ENCODE results near the gene UNC5A. TPM values are rescaled to one million over a fixed set of nuclear protein-coding genes. Genes with fewer than 3 reads are reported as not detected.

Gene UNC5A
- total RNA-seq, 1 donor from 2014 or later = not detected

GRCh38 chr5:176822041-176822792, 11.9 kb downstream of the UNC5A start:
- no peak for DNase-seq (ENCODE audit: extremely low spot score, unreplicated experiment)
- H3K27me3 Mint-ChIP-seq (ENCODE audit: unreplicated experiment) = peaks cover 46% of the 10 kb centered on the region
- H3K36me3 Mint-ChIP-seq (ENCODE audit: unreplicated experiment) = no peaks in the 10 kb centered on the region
- TF ChIP-seq, protein P1, sequence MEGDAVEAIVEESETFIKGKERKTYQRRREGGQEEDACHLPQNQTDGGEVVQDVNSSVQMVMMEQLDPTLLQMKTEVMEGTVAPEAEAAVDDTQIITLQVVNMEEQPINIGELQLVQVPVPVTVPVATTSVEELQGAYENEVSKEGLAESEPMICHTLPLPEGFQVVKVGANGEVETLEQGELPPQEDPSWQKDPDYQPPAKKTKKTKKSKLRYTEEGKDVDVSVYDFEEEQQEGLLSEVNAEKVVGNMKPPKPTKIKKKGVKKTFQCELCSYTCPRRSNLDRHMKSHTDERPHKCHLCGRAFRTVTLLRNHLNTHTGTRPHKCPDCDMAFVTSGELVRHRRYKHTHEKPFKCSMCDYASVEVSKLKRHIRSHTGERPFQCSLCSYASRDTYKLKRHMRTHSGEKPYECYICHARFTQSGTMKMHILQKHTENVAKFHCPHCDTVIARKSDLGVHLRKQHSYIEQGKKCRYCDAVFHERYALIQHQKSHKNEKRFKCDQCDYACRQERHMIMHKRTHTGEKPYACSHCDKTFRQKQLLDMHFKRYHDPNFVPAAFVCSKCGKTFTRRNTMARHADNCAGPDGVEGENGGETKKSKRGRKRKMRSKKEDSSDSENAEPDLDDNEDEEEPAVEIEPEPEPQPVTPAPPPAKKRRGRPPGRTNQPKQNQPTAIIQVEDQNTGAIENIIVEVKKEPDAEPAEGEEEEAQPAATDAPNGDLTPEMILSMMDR (IDR thresholded peaks at IDR 0.05) = no peak
- H3K4me3 Mint-ChIP-seq (ENCODE audit: unreplicated experiment) = no peak overlapping the region
- H3K4me1 Mint-ChIP-seq (ENCODE audit: unreplicated experiment) = peaks cover 1% of the 10 kb centered on the region
- no peak overlapping the region for H3K27ac Mint-ChIP-seq (ENCODE audit: unreplicated experiment)
- no peaks in the 10 kb centered on the region for H3K9me3 Mint-ChIP-seq (ENCODE audit: unreplicated experiment)

DNA sequence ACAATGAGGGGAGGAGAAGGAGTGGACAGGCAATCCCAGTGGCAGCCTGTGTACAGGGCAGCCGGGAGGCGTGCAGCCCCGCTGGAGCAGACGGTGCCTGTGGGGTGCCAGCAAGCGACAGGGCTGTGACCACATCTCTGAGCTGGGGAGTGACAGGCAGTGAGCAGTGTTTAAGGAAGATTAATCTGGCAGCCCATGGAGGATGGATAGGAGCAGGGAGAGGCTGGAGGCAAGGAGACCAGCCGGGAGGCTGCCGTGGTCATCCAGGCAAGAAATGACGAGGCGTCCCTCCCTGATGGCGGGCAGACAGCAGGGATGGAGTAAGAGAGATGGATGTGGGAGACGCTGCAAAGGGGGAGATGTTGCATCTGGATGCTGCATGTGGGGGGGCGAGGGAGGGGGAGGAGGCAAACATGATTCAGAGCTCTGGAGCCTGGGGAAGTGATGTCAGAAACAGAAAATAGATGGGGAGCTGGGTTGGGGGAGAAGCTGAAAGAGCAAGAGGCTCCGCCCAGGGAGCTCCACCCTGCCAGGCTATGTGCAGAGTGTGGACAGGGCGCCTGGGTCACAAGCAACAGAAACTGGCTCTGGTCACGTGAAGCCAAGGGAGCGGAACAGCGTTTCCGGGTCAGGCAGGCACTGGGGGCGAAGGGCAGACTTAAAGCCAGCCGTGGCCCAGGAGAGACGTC, 12.6 kb downstream of the UNC5A start:
- H3K4me3 Mint-ChIP-seq (ENCODE audit: unreplicated experiment) = no peak overlapping the region
- peaks cover 1% of the 10 kb centered on the region for H3K4me1 Mint-ChIP-seq (ENCODE audit: unreplicated experiment)
- no peak for DNase-seq (ENCODE audit: extremely low spot score, unreplicated experiment)
- H3K27ac Mint-ChIP-seq (ENCODE audit: unreplicated experiment) = no peak overlapping the region
- peaks cover 46% of the 10 kb centered on the region for H3K27me3 Mint-ChIP-seq (ENCODE audit: unreplicated experiment)
- TF ChIP-seq, protein P1 (IDR thresholded peaks at IDR 0.05) = no peak
- no peaks in the 10 kb centered on the region for H3K36me3 Mint-ChIP-seq (ENCODE audit: unreplicated experiment)
- no peaks in the 10 kb centered on the region for H3K9me3 Mint-ChIP-seq (ENCODE audit: unreplicated experiment)

DNA sequence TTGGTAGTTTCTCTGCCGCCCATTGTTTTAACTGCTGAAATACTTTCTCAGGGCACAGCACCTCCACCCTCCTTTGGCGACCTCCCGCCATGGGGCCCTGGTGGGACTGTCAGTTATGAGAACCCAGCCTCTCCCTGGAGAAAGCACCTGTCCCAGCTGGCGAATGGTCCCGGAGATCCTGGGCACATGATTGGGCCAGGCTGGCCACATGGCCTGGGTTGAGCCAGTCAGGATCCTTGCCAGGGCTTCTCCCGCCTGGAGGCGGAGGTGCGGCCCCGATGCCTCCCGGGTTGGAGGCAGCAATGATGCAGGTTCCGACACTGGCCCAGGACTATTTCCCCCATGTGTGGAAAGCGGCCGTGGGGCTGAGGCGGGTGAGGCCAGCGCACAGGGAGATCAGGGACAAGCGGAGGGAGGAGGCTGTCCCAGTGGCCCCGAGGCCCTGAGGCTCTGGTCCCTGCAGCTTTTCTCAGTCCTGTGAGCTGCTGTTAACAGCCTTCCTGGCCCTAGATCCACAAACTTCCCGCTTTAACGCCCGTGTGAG, 13.6 kb downstream of the UNC5A start:
- TF ChIP-seq, protein P1 (IDR thresholded peaks at IDR 0.05) = no peak
- Mint-ChIP-seq H3K27me3 (ENCODE audit: unreplicated experiment) (peaks cover 38% of the 10 kb centered on the region), H3K4me1 (ENCODE audit: unreplicated experiment) (no peaks in the 10 kb centered on the region), H3K9me3 (ENCODE audit: unreplicated experiment) (no peaks in the 10 kb centered on the region), H3K36me3 (ENCODE audit: unreplicated experiment) (no peaks in the 10 kb centered on the region), H3K4me3 (ENCODE audit: unreplicated experiment) (no peak overlapping the region), H3K27ac (ENCODE audit: unreplicated experiment) (no peak overlapping the region)
- DNase-seq (ENCODE audit: extremely low spot score, unreplicated experiment) = no peak

GRCh38 chr5:176824604-176825003, 14.2 kb downstream of the UNC5A start:
- DNase-seq (ENCODE audit: extremely low spot score, unreplicated experiment) = no peak
- no peak overlapping the region for H3K27ac Mint-ChIP-seq (ENCODE audit: unreplicated experiment)
- H3K9me3 Mint-ChIP-seq (ENCODE audit: unreplicated experiment) = no peaks in the 10 kb centered on the region
- peaks cover 31% of the 10 kb centered on the region for H3K27me3 Mint-ChIP-seq (ENCODE audit: unreplicated experiment)
- TF ChIP-seq, protein P1 (IDR thresholded peaks at IDR 0.05) = no peak
- H3K4me3 Mint-ChIP-seq (ENCODE audit: unreplicated experiment) = no peak overlapping the region
- no peaks in the 10 kb centered on the region for H3K4me1 Mint-ChIP-seq (ENCODE audit: unreplicated experiment)
- H3K36me3 Mint-ChIP-seq (ENCODE audit: unreplicated experiment) = no peaks in the 10 kb centered on the region

DNA sequence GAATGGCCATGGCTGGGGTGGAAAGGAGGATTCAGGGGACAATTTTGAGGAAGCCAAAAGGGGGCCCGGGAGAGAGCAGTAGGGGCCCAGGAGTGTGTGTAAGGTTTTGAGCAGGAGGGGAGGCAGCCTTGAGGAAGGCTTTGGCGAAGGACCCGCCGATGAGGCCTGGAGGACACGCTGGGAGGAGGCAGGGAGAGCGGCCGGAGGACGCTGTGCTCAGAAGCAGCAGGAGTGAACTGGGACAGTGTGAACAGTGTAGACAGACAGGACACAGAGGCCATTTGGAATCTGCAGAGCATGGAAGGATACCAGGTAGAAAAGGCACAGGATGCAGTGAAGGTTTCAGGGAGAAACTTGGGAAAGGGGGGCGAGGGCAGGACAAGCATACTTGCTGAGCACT, 14.9 kb downstream of the UNC5A start:
- Mint-ChIP-seq H3K9me3 (ENCODE audit: unreplicated experiment) (no peaks in the 10 kb centered on the region), H3K27ac (ENCODE audit: unreplicated experiment) (no peak overlapping the region), H3K4me3 (ENCODE audit: unreplicated experiment) (no peak overlapping the region), H3K4me1 (ENCODE audit: unreplicated experiment) (no peaks in the 10 kb centered on the region), H3K36me3 (ENCODE audit: unreplicated experiment) (no peaks in the 10 kb centered on the region), H3K27me3 (ENCODE audit: unreplicated experiment) (peaks cover 29% of the 10 kb centered on the region)
- DNase-seq (ENCODE audit: extremely low spot score, unreplicated experiment) = no peak
- TF ChIP-seq, protein P1 (IDR thresholded peaks at IDR 0.05) = no peak

All from osteocyte (in vitro differentiated cells).